Liver (tissue), 3 donors: ENCODE measurements around the gene TMEM114.

Experiments
- CTCF ChIP-seq: fragments of 150-350 bp; IDR thresholded peaks from 2 replicates; pipeline ENCODE4 v1.5.1; 2017; ENCODE audit warnings: improper control_type of control experiment, low read depth, low read length; ENCODE audit not compliant: missing input control
- FOXA1 ChIP-seq: IDR thresholded peaks from 2 replicates; pipeline ENCODE4 v1.6.1; 2016; ENCODE audit warnings: antibody characterized with exemption
- GABPA ChIP-seq, 2 donors: IDR thresholded peaks in 1 of 2; conservative IDR thresholded peaks in 1 of 2; 2 replicates each; pipeline ENCODE4 v1.6.1; 2016; ENCODE audit warnings: antibody characterized with exemption in 2 of 2, mild to moderate bottlenecking in 1 of 2, moderate library complexity in 1 of 2
- HNF4A ChIP-seq, 2 donors: conservative IDR thresholded peaks; 2 replicates each; pipeline ENCODE4 v1.6.1; 2016; ENCODE audit warnings: antibody characterized with exemption in 2 of 2, mild to moderate bottlenecking in 2 of 2
- SP1 ChIP-seq: IDR thresholded peaks from 2 replicates; pipeline ENCODE4 v1.6.1; 2018; ENCODE audit warnings: antibody characterized with exemption, mild to moderate bottlenecking
- TAF1 ChIP-seq: conservative IDR thresholded peaks from 2 replicates; pipeline ENCODE4 v1.6.1; 2016; ENCODE audit warnings: antibody characterized with exemption, mild to moderate bottlenecking
- donor health status: healthy.
- donor health status: healthy.

DNA sequence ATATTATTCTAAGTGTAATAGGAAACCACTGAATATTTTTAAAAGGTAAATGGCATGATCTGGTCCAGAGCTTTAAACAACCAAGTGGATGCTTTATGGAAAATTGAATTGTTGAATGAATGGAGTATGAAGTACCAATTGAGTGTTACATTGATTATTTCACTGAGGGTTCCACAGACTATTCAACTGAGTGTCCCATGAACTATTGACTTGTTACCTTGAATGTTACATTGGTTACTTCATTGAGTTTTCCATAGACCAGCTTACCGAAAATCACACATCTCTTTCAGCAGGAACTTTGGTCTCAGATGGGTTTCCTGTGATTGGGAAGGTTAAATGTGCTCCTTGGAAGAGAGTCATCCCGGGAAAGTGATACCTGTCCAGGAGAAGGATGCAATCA, 56.8 kb downstream of the TMEM114 start:
- TF ChIP-seq GABPA (IDR thresholded peaks at IDR 0.05 in 1 of 2, conservative IDR thresholded peaks at IDR 0.05 in 1 of 2) (no peak), CTCF (no peak), HNF4A (conservative IDR thresholded peaks at IDR 0.05) (no peak), TAF1 (no peak), SP1 (no peak), FOXA1 (no peak)
